AG20443 (cell line): ENCODE data around the gene LXN.
A peak's percentile ranks its signal among the peaks of the same experiment; 100 is the strongest.

ENCODE experiments used
- DNase-seq: peaks from one replicate; pipeline ENCODE4 v3.0.0; 2012; ENCODE audit warnings: low spot score, mixed read lengths

The LXN gene

DNA sequence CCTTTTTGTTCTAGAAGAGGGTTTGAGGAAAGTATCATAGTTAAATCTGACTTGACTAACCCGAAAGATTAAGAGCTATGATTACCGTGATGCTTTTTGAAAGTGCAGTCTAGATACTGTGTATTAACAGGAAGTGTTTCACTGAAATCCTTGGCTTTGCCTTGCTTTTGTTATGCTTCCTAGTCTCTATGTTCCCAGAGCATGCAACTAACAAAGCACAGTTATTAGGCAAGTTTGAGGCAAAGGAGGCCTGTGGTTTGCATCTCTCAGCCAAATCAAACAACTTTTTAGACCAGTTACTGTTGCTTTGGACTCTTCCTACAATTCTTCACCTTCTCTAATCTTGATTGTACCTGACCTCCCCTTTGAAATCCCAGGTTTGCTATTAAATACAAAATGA, 3.9 kb downstream of the LXN start:
- peak; percentile 19 for DNase-seq

DNA sequence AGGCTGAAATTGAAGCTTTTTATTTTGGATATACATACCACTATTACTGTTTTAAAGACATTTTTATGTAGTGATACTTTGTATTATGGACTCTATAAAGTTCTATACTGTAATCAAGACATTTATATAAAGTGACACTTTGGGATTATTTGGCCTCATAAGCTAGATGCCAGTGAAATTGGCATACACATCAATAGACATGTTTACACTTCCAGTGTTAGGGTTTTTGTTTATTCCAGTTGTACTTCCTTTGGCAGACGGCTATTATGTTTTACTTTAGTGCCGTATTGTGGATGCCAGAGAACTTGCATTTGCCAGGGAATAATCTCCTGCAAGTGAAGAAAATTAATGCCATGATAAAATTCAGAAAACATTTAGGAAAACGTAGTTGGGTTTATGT, 6.0 kb downstream of the LXN start:
- DNase-seq: no peak

DNA sequence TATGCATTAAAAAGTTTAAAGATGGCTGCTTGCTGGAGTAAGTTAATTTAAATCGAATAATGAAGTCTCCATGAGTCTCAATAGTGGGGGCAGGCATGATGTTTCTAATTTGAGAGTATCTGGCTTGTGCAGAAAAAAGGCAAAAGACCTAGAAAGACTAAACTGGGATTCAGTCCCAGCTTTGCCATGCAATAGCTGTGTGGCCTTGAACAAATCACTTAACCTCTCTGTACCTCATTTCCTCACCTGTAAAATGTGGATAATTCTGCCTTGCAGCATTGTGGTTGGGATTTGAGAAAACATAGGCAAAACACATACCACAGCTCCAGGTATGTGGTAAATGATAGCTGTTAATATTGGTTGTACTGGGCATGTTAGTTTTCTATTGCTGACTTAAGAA, 8.6 kb downstream of the LXN start:
- DNase-seq: no peak

DNA sequence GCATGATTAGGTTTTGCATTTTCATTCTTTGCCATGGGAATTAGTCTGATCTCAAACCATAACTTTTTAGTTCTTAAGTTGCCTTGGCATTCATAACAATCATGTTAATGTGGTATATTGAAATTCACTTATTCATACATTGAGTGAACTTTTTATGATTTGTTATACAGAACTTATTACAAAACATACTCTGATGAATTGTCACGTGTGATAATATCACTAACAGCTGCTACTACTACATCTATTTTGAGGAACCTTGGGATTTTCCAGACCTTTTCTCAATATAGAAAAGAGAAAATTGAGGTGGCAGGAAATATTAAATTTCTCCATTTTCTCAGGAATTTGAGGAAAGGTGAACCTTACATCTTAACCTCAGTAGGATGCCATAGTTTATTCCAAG, 9.2 kb downstream of the LXN start:
- no peak for DNase-seq

DNA sequence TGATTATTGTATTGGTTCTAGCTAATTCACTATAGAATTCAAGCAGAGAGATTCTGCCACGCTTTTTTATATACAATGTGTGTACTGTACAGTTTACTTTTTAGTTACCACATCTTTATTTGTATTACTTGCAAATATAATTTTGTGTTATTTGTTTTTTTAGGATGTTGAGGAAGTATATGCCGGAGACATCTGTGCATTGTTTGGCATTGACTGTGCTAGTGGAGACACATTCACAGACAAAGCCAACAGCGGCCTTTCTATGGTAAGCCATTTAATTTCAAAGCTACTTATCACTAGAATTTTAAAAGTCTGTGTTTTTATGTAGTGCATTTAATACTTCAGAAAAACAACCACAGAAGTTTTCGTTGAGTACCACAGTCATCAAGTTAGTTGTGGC, 11.7 kb downstream of the LXN start:
- no peak for DNase-seq

DNA sequence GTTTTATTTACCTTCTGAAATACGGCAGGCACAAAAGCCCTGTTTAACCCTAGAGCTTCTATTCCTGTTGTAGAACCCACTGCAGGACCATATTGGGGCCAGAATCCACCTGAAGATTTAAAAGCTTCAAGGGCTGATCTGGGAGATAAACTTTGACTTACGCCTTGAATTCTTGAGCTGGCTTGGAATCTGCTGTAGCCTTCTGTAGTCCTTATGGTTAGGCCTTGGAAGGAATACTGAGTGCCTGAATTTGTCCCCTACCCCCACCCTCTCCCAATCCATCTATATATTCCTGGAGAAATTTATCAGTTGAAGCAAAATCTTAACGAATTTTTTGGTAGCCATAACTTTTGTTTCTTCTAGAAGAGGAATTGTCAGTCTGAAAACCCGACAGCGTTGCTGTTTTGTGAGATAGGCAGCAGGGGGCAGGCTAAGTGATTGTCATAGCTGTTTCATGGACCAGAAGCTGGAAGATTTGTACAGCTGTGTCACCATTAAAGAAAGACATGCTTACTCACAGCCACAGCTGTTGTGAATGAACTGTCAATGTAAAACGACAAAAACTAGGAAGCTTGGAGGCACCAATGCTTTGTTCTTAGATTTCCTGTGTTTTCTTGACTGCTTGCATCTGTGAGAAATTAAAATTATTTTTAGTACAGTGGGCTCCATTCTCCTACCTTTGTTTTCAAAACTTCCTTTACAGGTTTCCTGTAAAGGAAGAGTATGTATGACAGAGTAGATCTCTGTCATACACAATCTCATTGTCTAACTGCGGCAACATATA, 12.8 kb downstream of the LXN start:
- peak; percentile 84 for DNase-seq

DNA sequence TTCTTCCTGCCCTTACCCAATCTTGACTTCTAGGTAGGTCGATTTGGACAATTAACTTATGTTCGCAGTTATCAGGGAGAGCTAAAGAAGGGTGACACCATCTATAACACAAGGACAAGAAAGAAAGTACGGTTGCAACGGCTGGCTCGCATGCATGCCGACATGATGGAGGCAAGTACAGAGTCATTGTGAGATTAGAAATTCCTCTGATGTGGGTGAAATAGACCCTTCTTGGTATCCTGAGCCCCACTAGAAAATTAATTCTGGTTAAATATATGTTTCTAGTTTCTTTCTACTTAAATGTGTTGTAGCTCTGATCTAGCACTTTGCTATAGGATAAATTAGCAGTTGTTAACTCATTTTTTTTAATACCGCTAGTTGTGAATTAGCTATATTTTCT, 13.6 kb downstream of the LXN start:
- no peak for DNase-seq

DNA sequence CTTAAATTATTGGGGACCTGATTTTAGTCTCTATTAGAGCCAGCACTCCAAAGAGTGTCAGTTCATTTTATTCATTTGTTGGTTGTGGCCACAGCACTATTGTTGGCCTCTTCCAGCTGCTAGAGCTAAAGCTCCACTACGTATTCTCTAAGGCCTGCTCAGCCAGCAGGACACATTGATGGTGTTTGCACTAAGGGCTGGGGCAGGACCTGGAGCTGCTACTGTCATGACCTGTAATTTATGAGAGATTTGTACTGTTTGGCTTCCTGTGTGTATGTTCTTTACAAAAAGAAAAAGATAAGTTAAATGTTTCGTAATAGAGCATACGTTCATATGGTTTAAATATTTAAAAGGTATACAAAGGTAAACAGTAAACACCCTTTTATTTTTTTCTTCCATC, 20.0 kb downstream of the LXN start:
- no peak for DNase-seq

DNA sequence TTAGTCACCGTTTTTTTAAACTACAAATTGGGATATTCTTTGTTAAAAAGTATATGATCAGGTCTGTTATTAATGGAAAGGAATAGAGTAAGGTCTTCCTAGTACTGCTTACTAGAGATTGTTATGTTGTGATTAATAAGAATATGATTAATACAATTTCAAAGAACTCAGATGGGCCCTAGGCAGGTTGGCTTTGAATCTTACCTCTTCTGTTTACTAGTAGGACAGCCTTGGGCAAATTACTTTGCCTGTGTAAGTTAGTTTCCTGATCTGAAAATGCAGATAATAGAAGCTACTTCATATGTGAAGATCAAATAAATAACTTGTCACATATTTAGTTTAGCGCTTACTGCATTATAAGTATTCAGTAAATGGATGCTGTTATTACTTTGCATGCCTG, 21.3 kb downstream of the LXN start:
- DNase-seq: no peak

DNA sequence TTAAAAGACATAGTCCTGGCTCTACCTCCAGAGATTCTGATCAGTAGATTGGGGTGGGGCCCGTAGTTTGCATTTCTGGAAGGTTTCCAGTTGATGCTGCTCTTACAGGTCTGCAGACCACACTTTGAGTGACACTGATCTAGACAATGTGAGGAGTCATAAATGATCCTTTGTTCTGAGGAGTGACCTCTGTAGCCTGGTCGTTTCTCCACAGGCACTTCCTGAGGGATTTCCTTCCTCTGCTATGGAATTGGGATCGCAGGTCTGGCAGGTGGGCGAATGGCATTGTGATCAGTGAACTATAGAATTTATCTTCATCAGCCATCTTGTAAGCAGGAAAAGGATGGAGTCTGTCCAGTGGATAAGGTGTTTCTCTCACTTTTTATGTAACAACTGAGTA, 22.7 kb downstream of the LXN start:
- DNase-seq: no peak

DNA sequence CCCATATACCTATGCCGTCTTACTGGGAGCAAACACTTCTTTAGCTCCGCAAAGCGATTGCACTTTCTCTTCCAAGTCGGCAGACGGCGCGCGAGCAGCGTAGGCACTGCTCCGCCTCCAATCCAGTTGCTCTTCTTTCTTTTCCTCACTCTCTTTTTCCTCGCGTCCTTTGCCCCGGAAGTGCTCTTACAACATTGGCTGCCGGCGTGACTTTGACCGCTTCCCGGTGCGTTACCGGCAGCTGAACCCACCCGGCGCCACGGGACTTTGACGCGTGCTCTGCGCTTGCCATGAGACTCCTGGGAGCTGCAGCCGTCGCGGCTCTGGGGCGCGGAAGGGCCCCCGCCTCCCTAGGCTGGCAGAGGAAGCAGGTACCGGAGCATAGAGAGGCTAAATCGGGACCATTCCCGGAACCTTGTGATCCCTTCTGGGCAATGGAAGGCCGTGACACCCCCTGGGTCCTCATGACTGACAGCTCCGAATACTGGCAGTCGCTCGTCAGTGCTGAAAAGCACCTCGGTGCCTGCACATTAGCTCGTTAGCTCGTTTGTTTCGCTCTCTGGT, 28.0 kb downstream of the LXN start, which contains the start of gene GFM1:
TSS of gene GFM1 (plus strand) at position 183 of the 564 bp plus-strand sequence. CDS start at position 291, 108 bp downstream.
- DNase-seq: peak; percentile 94

DNA sequence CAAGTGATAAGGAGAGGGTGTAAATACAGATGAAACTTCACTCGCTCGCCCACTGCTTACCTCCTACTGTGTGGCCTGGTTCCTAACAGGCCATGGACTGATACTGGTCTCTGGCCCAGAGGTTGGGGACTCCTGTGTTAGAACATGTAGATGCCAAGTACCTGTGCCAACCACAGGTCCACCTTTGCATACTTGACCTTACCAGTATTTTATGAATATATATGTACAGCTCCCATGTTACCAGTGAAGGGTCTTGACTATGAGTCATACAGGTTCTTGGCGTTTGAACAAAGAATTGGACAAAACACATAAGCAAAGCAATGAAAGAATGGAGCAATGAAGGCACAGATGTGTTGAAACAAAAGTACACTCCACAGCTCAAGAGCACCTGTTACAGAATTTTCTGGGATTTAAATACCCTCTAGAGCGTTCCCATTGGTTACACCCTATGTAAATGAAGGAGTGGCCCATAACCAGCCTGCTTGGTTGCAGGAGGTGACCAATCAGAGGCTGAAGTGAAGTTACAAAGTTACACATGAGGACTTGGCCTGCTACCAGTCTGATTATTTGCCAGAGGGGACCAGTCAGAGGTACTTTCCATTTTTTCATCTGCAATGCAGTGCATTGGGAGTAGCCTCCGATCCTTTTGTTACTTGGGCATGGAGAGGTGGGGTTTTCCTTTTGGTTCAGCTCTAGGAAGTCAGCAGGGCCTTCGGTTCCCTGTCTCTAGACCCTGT, 29.8 kb downstream of the LXN start:
- no peak for DNase-seq

DNA sequence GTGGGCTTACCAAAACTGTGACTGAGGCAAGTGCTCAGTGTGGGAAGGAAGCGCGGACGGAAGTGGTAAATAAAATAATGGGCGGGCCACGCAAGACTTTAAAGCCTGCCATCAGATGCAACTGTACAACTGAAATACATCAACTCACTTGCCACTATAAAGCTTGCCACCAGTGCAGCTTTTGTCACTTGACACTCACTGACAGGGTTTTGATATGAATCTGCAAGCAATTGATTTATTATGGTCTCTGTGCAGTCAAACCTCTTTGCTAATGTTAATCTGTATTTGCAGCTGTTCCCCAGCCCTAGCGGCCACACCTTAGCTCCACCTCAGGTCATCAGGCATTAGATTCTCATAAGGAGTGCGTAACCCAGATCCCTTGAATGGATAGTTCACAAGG, 30.4 kb downstream of the LXN start:
- no peak for DNase-seq

DNA sequence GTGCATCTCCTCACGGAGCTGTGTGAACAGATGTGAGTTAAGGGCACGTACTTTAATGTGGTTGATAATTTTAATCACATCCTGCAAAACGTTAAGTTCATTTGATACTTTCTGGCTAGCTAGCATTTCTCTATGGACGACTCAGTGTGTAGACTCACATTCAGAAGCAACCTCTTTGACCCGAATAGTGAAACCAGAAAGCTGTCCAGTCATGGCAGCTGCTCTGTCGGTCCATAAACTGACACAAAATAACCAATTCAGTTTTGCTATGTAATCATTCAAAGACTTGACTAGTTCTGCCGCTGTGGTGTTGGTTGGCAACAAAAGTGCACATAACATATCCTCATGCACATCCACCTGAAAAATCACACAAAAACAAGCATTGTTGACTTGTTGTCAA, 31.8 kb downstream of the LXN start:
- DNase-seq: no peak

DNA sequence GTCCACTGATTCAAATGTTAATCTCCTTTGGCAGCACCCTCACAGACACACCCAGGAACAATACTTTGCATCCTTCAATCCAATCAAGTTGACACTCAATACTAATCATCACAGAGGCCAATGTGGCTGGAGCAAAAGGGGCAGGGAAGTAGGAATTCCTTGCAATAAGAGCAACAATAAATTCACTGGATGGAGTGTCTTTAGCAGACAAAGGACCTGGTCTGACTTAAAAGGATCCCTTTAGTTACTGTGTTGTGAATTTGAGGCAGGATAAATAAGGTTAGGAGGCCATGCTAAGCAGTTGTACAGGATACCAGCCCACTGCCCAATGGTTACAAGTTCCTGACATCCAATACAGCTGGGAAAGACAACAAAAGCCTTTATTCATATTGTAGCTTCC, 40.5 kb downstream of the LXN start:
- no peak for DNase-seq

DNA sequence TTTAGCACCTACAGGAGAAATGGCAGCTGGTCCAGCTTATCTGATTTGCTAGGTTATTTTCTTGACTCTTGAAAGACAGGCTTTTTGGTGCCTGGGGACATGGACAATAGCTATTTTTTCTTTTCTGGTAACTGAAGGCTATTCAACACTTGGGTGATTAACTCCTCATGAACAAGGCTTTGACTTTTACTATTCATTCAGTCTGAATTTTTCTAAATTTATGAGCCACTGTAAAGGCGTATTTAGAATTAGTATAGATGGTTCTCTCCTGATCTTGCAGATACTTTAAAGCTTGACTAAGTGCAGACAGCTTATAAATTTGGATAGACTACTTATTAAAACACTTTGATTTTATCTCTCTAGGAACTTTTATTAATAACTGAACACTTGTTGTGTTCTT, 46.6 kb downstream of the LXN start:
- no peak for DNase-seq

DNA sequence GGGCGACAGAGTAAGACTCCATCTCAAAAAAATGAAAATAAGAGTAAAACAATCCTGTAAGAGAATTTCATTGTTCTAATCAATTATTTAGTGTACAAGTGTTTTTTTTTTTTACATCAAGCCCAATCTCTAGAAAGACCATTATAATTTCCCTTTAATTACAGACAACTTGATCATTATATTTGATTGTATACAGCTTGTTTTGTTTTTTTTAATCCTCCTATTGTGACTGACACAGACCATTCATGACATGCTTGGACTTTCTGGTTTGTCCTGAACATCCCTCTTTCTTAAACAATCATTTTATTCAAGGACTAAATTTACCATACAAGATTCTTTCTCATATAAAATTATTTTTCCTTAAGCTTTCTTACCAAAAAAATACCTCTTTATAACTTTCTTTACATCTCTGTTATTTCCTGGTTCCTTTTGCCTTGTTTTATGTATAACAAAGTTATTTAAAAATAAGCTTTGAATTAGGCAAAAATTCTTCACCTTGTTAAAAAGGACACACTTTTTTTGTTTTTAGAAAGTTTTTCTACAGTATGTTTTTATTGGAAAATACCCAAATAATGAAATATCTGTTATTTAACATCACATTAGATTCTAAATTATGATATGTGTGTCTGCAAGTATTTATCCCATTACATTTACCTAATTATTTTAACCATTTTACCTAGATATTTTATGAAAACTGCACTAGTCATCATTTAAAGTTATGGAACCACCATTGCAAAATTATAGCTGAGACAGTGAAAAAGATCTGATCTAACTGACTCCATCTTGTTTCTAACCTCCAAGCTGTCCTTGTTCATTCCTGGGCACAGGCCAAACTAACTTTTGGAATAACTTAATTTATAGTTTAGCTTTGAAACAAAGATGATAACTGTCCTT, 54.2 kb downstream of the LXN start:
- DNase-seq: no peak
